Globus pallidus (tissue), 1 donor: ENCODE measurements around the gene PCDH11Y.
"Not testable (repeated sequence)": the region's sequence is repeated elsewhere in the genome, so short reads cannot be mapped to it uniquely, and the experiment has no call there.

ENCODE experiments used
- DNase-seq: peaks from one replicate; pipeline ENCODE4 v3.0.0-alpha.2; 2015; ENCODE audit warnings: low spot score

Gene PCDH11Y

GRCh38 chrY:5000057-5000456, at the start of gene PCDH11Y:
TSS of gene PCDH11Y (plus strand) at chrY:5000296. CDS start at chrY:5057100, 56,804 bp downstream.
- DNase-seq = peak; percentile 9

- DNase-seq = not testable (repeated sequence)
These were observed 32.2 kb upstream of the PCDH11Y start for GRCh38 chrY:4967894-4968293.

- DNase-seq = not testable (repeated sequence)
These were observed 8.2 kb upstream of the PCDH11Y start for GRCh38 chrY:4991743-4992400.

GRCh38 chrY:4994892-4995291, 5.2 kb upstream of the PCDH11Y start:
- not testable (repeated sequence) for DNase-seq

GRCh38 chrY:5002476-5003184, 2.5 kb downstream of the PCDH11Y start:
- not testable (repeated sequence) for DNase-seq

GRCh38 chrY:5038972-5039523, 39.0 kb downstream of the PCDH11Y start:
- DNase-seq = not testable (repeated sequence)

- not testable (repeated sequence) for DNase-seq
These were observed 82.9 kb downstream of the PCDH11Y start for GRCh38 chrY:5083017-5083416.

GRCh38 chrY:5182998-5183397, 182.9 kb downstream of the PCDH11Y start:
- not testable (repeated sequence) for DNase-seq

- not testable (repeated sequence) for DNase-seq
These were observed 215.0 kb downstream of the PCDH11Y start for GRCh38 chrY:5215116-5215515.

- not testable (repeated sequence) for DNase-seq
These were observed 324.8 kb downstream of the PCDH11Y start for GRCh38 chrY:5324931-5325330.

GRCh38 chrY:5342220-5342619, 342.1 kb downstream of the PCDH11Y start:
- DNase-seq = not testable (repeated sequence)

- not testable (repeated sequence) for DNase-seq
These were observed 543.6 kb downstream of the PCDH11Y start for GRCh38 chrY:5543705-5544104.

- not testable (repeated sequence) for DNase-seq
These were observed 638.5 kb downstream of the PCDH11Y start for GRCh38 chrY:5638589-5638988.

- DNase-seq = not testable (repeated sequence)
These were observed 679.2 kb downstream of the PCDH11Y start for GRCh38 chrY:5679265-5679664.

- not testable (repeated sequence) for DNase-seq
These were observed 708.6 kb downstream of the PCDH11Y start for GRCh38 chrY:5708727-5709126.

GRCh38 chrY:5709788-5710381, 709.8 kb downstream of the PCDH11Y start:
- not testable (repeated sequence) for DNase-seq

- not testable (repeated sequence) for DNase-seq
These were observed 761.3 kb downstream of the PCDH11Y start for GRCh38 chrY:5761403-5761802.

GRCh38 chrY:5776485-5776884, 776.4 kb downstream of the PCDH11Y start:
- not testable (repeated sequence) for DNase-seq
